NCI-H460 (cell line): ENCODE measurements around the gene ALG14. TPM values are rescaled to one million over a fixed set of nuclear protein-coding genes. Genes with fewer than 3 reads are reported as not detected.
"Not testable (repeated sequence)": the region's sequence is repeated elsewhere in the genome, so short reads cannot be mapped to it uniquely, and the experiment has no call there.

ENCODE experiments used
- DNase-seq: peaks from one replicate; pipeline ENCODE4 v3.0.0-alpha.2; 2016; ENCODE audit warnings: low read depth; ENCODE audit errors: extremely low read depth
- total RNA-seq: library from RNA; depleted of rRNA; stranded (reverse); fragments of >200 nt; shearing (Covaris generic); gene quantifications from 2 replicates; pipeline ENCODE4 v1.2.3, GENCODE V29; 2014

Gene ALG14
- total RNA-seq, 1 experiment from 2014 or later: 2.3 TPM

GRCh38 chr1:95089650-95090287 lies 17.0 kb upstream of the ALG14 start:
- no peak for DNase-seq

GRCh38 chr1:95088303-95088702 lies 15.6 kb upstream of the ALG14 start:
- no peak for DNase-seq

GRCh38 chr1:95086949-95087533 lies 14.3 kb upstream of the ALG14 start:
- peak; percentile 72 for DNase-seq

GRCh38 chr1:95085376-95085775 lies 12.6 kb upstream of the ALG14 start:
- no peak for DNase-seq

- DNase-seq: peak; percentile 26
Observed at GRCh38 chr1:95084317-95085176, 11.8 kb upstream of the ALG14 start.

GRCh38 chr1:95080879-95081278 lies 8.1 kb upstream of the ALG14 start:
- no peak for DNase-seq

- DNase-seq: no peak
Observed at GRCh38 chr1:95080446-95080845, 7.7 kb upstream of the ALG14 start.

- no peak for DNase-seq
Observed at GRCh38 chr1:95076034-95076433, 3.3 kb upstream of the ALG14 start.

- no peak for DNase-seq
Observed at GRCh38 chr1:95073446-95073845, 695 bp upstream of the ALG14 start.

GRCh38 chr1:95072117-95072516 lies 634 bp downstream of the ALG14 start:
- DNase-seq: no peak

GRCh38 chr1:95071539-95071938 lies 1.2 kb downstream of the ALG14 start:
- no peak for DNase-seq

- no peak for DNase-seq
Observed at GRCh38 chr1:95069710-95070093, 3.0 kb downstream of the ALG14 start.

GRCh38 chr1:95068956-95069709 lies 3.6 kb downstream of the ALG14 start:
- DNase-seq: no peak

GRCh38 chr1:95067568-95067967 lies 5.2 kb downstream of the ALG14 start:
- no peak for DNase-seq

- DNase-seq: no peak
Observed at GRCh38 chr1:95067062-95067461, 5.7 kb downstream of the ALG14 start.

- no peak for DNase-seq
Observed at GRCh38 chr1:95061445-95062006, 11.2 kb downstream of the ALG14 start.

- DNase-seq: no peak
Observed at GRCh38 chr1:95058974-95059373, 13.8 kb downstream of the ALG14 start.

GRCh38 chr1:95057351-95057750 lies 15.4 kb downstream of the ALG14 start:
- DNase-seq: no peak

GRCh38 chr1:95049935-95050334 lies 22.8 kb downstream of the ALG14 start:
- no peak for DNase-seq

- DNase-seq: no peak
Observed at GRCh38 chr1:95048317-95048716, 24.4 kb downstream of the ALG14 start.

- not testable (repeated sequence) for DNase-seq
Observed at GRCh38 chr1:95047624-95048023, 25.1 kb downstream of the ALG14 start.
